Tibial nerve (tissue), 4 donors: ENCODE data around the gene KCNK4. TPM values are rescaled to one million over a fixed set of nuclear protein-coding genes. Genes with fewer than 3 reads are reported as not detected.

ENCODE experiments used
- DNase-seq, 2 donors: peaks; one replicate each; pipeline ENCODE4 v3.0.0-alpha.2; 2019; ENCODE audit warnings: low spot score in 2 of 2
- H3K27ac ChIP-seq, 4 donors: fragments of 200-600 bp; sonication (generic) in 3 of 4; one replicate each; pipeline ENCODE4 v1.5.1; 2017 to 2019; ENCODE audit warnings: mild to moderate bottlenecking in 1 of 4
- H3K27me3 ChIP-seq, 2 donors: fragments of 200-600 bp; sonication (generic) in 1 of 2; one replicate each; pipeline versions ENCODE4 v1.5.1 to v1.6.0; 2017 to 2019
- H3K36me3 ChIP-seq, 3 donors: fragments of 200-600 bp; sonication (generic); one replicate each; pipeline ENCODE4 v1.5.1; 2018 to 2019
- H3K4me1 ChIP-seq, 4 donors: fragments of 200-600 bp; sonication (generic) in 3 of 4; one replicate each; pipeline ENCODE4 v1.5.1; 2017 to 2019
- H3K4me3 ChIP-seq, 4 donors: fragments of 200-600 bp; sonication (generic) in 3 of 4; one replicate each; pipeline ENCODE4 v1.5.1; 2017 to 2019; ENCODE audit warnings: mild to moderate bottlenecking in 1 of 4, moderate library complexity in 1 of 4
- H3K9me3 ChIP-seq, 4 donors: fragments of 200-600 bp; sonication (generic) in 3 of 4; one replicate each; pipeline ENCODE4 v1.5.1; 2017 to 2019
- CTCF ChIP-seq, 5 experiments: fragments of 200-600 bp in 3 of 5; fragments of 450-650 bp in 2 of 5; sonication (generic) in 3 of 5; IDR thresholded peaks; one replicate each; pipeline ENCODE4 v1.5.1; 2016 to 2019; ENCODE audit warnings: antibody characterized with exemption in 5 of 5, mild to moderate bottlenecking in 3 of 5, moderate library complexity in 2 of 5
- EP300 ChIP-seq, 2 donors: sonication (generic); formaldehyde crosslinking; IDR thresholded peaks; one replicate each; pipeline ENCODE4 v1.6.1; 2017; ENCODE audit warnings: antibody characterized with exemption in 2 of 2, mild to moderate bottlenecking in 1 of 2
- POLR2A ChIP-seq, 2 donors: fragments of 450-650 bp; IDR thresholded peaks; one replicate each; pipeline ENCODE4 v1.6.1; 2017; ENCODE audit warnings: antibody characterized with exemption in 2 of 2, mild to moderate bottlenecking in 2 of 2, moderate library complexity in 2 of 2
- WGBS, 2 donors: methylation state at CpG; one replicate each; pipeline ENCODE4 v1.1.5; 2018; 5-methylcytosine and 5-hydroxymethylcytosine counted together
- total RNA-seq, 4 donors: library from RNA; depleted of rRNA; stranded (reverse); fragments of >200 nt; gene quantifications; one replicate each; pipeline ENCODE4 v1.1.0, GENCODE V29; 2016

The KCNK4 gene
- total RNA-seq, 4 donors from 2014 or later: 1.2 TPM; not detected in 3

GRCh38 chr11:64331569-64332371, 40.7 kb downstream of the KCNK4 start:
- H3K9me3 ChIP-seq: peaks cover 0 to 5% (median 0%) of the 10 kb centered on the region in 4 donors
- no peak overlapping the region for H3K4me3 ChIP-seq
- no peaks in the 10 kb centered on the region for H3K27me3 ChIP-seq
- TF ChIP-seq POLR2A (IDR thresholded peaks at IDR 0.05) (no peak), CTCF (IDR thresholded peaks at IDR 0.05) (peak; percentile 17 to 45 (median 28))
- no peaks in the 10 kb centered on the region for H3K36me3 ChIP-seq
- DNase-seq: peak in 1 of 2 donors; percentile 42
- peaks cover 0 to 30% (median 11%) of the 10 kb centered on the region in 4 donors for H3K4me1 ChIP-seq
- no peak overlapping the region for H3K27ac ChIP-seq
- 28 to 29% methylated on average over 11 to 12 of the region's 20 CpGs for WGBS, 2 donors

- no peak for TF ChIP-seq CTCF (IDR thresholded peaks at IDR 0.05)
- TF ChIP-seq POLR2A (IDR thresholded peaks at IDR 0.05): no peak
- no peak for TF ChIP-seq EP300 (IDR thresholded peaks at IDR 0.05)
- WGBS, 2 donors: 88 to 89% methylated on average over 8 of the region's 8 CpGs
Measured at GRCh38 chr11:64333556-64333955, 42.5 kb downstream of the KCNK4 start.

GRCh38 chr11:64334764-64335735, 43.9 kb downstream of the KCNK4 start:
- H3K4me1 ChIP-seq: peaks cover 0 to 21% (median 8%) of the 10 kb centered on the region in 4 donors
- no peak overlapping the region for H3K27ac ChIP-seq
- no peak for DNase-seq
- H3K4me3 ChIP-seq: no peak overlapping the region
- 66 to 67% methylated on average over 13 of the region's 13 CpGs for WGBS, 2 donors
- no peaks in the 10 kb centered on the region for H3K9me3 ChIP-seq
- no peaks in the 10 kb centered on the region for H3K36me3 ChIP-seq
- no peaks in the 10 kb centered on the region for H3K27me3 ChIP-seq
- TF ChIP-seq POLR2A (IDR thresholded peaks at IDR 0.05): no peak
- TF ChIP-seq EP300 (IDR thresholded peaks at IDR 0.05): no peak
- no peak for TF ChIP-seq CTCF (IDR thresholded peaks at IDR 0.05)

More at GRCh38 chr11:64333556-64333955, 42.5 kb downstream of the KCNK4 start:
- Histone ChIP-seq H3K27me3 (no peaks in the 10 kb centered on the region), H3K4me1 (peaks cover 0 to 30% (median 11%) of the 10 kb centered on the region in 4 donors), H3K9me3 (no peaks in the 10 kb centered on the region), H3K36me3 (no peaks in the 10 kb centered on the region), H3K4me3 (no peak overlapping the region), H3K27ac (no peak overlapping the region)
- no peak for DNase-seq

- DNase-seq: no peak
- Histone ChIP-seq H3K27me3 (no peaks in the 10 kb centered on the region), H3K9me3 (no peaks in the 10 kb centered on the region), H3K27ac (no peak overlapping the region), H3K4me3 (no peak overlapping the region), H3K36me3 (no peaks in the 10 kb centered on the region), H3K4me1 (peaks cover 0 to 21% (median 9%) of the 10 kb centered on the region in 4 donors)
- WGBS, 2 donors: 67 to 75% methylated on average over 8 of the region's 8 CpGs
- TF ChIP-seq CTCF (IDR thresholded peaks at IDR 0.05) (no peak), POLR2A (IDR thresholded peaks at IDR 0.05) (no peak), EP300 (IDR thresholded peaks at IDR 0.05) (no peak)
Measured at GRCh38 chr11:64337538-64338249, 46.6 kb downstream of the KCNK4 start.
